ENCODE results near the gene ATXN7L3.
"Not testable (repeated sequence)": the region's sequence is repeated elsewhere in the genome, so short reads cannot be mapped to it uniquely, and the experiment has no call there.

ATXN7L3 gene

DNA sequence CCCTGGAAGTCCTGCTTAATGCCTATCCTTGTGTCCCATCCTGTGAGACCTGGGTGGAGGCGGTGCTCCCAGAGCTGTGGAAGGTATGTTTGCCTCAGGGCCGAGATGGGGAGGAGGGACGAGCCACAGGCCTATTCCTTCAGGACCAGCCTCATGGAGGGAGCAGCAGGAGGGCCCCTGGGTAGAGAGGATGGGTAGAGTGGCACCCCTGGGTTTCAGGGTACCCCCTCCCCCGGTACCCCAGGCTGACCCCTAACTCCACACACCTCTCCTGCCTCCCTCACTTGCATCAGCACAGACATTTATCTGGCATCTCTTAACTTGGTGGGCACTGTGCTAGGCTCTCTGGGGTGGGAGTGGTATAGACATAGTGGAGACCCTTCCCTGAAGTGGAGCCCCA lies 22.0 kb downstream of the ATXN7L3 start:
- Mint-ChIP-seq H3K4me1 (ENCODE audit: low read depth) (peaks cover 3% of the 10 kb centered on the region), H3K4me3 (no peak overlapping the region), H3K9me3 (no peaks in the 10 kb centered on the region), H3K36me3 (ENCODE audit: low read depth) (peaks cover 32% of the 10 kb centered on the region), H3K27me3 (no peaks in the 10 kb centered on the region), H3K27ac (no peak overlapping the region)

DNA sequence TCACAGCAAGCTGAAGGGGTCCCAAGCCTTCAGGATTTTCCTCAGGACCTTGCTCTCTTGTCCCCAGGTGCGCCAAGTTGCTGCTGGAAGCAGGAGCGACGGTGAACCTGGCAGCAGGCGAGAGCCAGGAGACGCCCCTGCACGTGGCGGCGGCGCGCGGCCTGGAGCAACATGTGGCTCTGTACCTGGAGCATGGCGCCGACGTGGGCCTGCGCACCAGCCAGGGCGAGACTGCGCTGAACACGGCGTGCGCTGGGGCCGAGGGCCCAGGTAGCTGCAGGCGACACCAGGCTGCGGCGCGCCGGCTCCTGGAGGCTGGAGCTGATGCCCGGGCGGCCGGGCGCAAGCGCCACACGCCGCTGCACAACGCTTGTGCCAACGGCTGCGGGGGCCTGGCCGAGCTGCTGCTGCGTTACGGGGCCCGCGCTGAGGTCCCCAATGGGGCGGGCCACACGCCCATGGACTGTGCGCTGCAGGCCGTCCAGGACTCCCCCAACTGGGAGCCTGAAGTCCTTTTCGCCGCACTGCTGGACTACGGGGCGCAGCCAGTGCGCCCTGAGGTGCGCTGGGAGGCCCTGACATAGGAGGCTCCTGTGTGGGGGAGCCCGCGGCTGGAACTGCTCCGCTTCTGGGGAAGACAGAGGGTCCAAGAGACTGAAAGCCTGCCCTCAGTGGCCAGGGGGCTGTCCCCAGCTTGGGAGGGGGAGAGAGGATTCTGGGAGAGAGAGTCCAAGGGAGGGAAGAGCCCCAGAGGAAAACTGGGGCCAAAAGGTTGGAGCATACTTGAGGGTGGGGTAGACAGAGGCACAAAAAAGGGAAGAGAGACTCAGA lies 22.8 kb downstream of the ATXN7L3 start:
- no peaks in the 10 kb centered on the region for H3K9me3 Mint-ChIP-seq
- H3K36me3 Mint-ChIP-seq (ENCODE audit: low read depth), result peaks cover 24% of the 10 kb centered on the region
- H3K4me3 Mint-ChIP-seq, result no peak overlapping the region
- peaks cover 3% of the 10 kb centered on the region for H3K4me1 Mint-ChIP-seq (ENCODE audit: low read depth)
- H3K27me3 Mint-ChIP-seq, result no peaks in the 10 kb centered on the region
- no peak overlapping the region for H3K27ac Mint-ChIP-seq

DNA sequence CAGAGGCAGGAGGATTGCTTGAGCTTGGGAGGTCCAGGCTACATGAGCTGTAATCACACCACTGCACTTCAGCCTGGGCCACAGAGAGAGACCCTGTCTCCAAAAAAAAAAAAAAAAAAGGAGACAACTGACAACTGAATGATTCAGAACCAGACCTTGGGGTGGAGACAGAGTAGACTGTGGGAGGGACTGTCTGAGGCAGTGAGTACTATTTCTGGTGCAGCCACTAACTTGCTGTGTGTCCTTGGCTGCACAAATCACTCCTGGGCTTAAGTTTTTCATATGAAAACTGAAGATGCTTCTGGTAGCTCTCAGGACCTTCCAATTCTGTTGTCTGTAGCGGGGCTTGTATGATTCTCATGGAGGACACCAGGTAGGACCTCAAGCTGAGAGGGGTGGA lies 23.4 kb downstream of the ATXN7L3 start:
- Mint-ChIP-seq H3K9me3 (no peaks in the 10 kb centered on the region), H3K36me3 (ENCODE audit: low read depth) (peaks cover 19% of the 10 kb centered on the region), H3K4me3 (no peak overlapping the region), H3K27ac (no peak overlapping the region), H3K27me3 (no peaks in the 10 kb centered on the region), H3K4me1 (ENCODE audit: low read depth) (no peaks in the 10 kb centered on the region)

DNA sequence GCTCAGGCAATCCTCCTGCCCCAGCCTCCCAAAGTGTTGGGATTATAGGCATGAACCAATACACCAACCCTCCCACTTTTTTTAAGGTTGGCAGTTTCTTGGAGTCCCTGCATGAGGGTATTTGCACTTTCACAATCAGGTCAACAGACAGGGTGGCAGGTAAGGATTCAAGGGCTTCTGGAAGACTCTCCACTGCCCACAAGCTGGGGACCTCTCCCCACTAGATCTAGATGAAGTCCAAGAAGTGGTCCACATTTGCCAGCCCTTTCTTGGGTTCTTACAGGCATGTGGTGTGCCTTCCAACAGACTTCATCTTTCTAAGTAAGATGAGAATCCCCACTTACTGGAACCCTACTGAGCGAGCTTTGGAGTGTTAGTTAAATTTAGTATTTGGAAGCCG lies 25.3 kb downstream of the ATXN7L3 start:
- Mint-ChIP-seq H3K27ac (no peak overlapping the region), H3K27me3 (no peaks in the 10 kb centered on the region), H3K9me3 (no peaks in the 10 kb centered on the region), H3K36me3 (ENCODE audit: low read depth) (peaks cover 19% of the 10 kb centered on the region), H3K4me3 (no peak overlapping the region), H3K4me1 (ENCODE audit: low read depth) (no peaks in the 10 kb centered on the region)

DNA sequence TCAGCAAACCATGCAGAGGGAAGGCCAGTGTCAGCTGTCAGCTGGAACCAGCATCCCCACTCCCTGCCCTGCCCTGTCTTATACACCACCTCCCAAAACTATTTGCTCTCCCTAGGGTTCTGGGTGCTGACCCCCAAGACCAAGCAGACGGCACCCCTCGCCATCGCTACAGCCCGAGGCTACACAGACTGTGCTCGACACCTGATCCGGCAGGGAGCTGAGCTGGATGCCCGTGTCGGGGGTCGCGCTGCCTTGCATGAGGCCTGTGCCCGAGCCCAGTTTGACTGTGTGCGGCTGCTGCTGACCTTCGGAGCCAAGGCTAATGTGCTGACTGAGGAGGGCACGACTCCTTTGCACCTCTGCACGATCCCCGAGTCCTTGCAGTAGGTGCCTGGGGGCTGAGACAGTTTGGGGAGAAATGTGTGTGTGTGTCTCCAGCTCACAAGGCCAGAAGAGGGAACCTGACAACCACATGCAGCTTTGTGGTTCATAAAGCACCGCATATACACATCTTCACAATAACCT lies 27.7 kb downstream of the ATXN7L3 start:
- H3K9me3 Mint-ChIP-seq, result no peaks in the 10 kb centered on the region
- peaks cover 8% of the 10 kb centered on the region for H3K4me1 Mint-ChIP-seq (ENCODE audit: low read depth)
- H3K36me3 Mint-ChIP-seq (ENCODE audit: low read depth), result peaks cover 9% of the 10 kb centered on the region
- no peaks in the 10 kb centered on the region for H3K27me3 Mint-ChIP-seq
- H3K27ac Mint-ChIP-seq, result no peak overlapping the region
- no peak overlapping the region for H3K4me3 Mint-ChIP-seq

DNA sequence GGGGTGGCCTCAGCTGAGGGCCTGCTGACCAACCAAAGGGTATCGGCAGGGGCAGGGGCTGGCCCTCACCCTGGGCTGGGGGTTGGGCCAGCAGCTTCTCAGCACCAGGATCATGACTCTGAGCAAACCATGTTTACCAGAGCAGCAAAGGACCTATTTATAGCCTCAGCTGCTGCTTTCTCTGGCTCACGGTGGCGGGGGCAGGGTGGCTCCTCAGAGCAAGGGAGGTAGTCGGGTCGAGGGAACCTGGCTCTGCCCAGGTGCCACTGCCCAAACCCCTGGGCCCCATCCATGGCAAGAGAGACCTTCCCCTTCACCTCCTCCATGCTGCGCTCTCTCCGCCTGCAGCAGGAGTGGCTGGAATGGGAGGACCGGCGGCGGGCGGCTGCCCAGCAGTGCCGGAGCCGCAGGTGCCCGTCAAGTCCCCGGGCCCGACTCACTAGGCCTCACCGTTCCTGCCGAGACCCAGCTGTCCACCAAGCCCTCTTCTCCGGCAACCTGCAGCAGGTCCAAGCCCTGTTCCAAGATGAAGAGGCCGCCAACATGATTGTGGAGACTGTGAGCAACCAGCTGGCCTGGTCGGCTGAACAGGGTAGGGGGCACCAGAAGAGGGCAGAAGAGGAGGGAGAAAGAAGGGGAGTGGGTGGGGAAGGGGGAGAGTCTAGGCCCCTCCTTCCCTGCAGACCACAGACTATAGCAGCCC lies 29.0 kb downstream of the ATXN7L3 start, which contains the start of gene ASB16:
Gene ASB16 (plus strand): TSS at position 206 of the 703 bp plus-strand sequence. CDS start 86 bp downstream, at position 292.
- H3K27ac Mint-ChIP-seq, result no peak within 1 kb of the TSS
- H3K4me3 Mint-ChIP-seq, result no peak within 1 kb of the TSS
- H3K27me3 Mint-ChIP-seq, result no peaks in the 10 kb centered on the region
- H3K4me1 Mint-ChIP-seq (ENCODE audit: low read depth), result peaks cover 8% of the 10 kb centered on the region
- H3K36me3 Mint-ChIP-seq (ENCODE audit: low read depth), result peaks cover 3% of the 10 kb centered on the region
- no peaks in the 10 kb centered on the region for H3K9me3 Mint-ChIP-seq

DNA sequence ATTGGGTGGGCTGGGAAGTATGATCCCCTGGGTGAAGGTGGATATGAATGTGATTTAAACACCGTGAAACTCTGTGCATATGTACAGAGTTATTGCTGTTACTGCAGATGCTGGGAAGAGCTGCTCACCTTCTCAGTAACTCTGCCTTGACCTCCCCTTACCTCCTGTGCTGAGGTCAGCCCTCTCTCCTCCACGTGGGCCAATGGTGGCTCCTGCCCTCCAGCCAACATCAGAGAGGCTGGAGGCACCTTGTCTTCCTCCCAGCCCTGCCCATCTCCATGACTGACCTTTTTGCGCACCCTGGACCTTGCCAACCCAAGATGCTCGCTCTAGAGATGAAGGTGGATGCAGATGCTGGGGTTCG lies 29.6 kb downstream of the ATXN7L3 start:
- no peaks in the 10 kb centered on the region for H3K27me3 Mint-ChIP-seq
- peaks cover 8% of the 10 kb centered on the region for H3K4me1 Mint-ChIP-seq (ENCODE audit: low read depth)
- H3K4me3 Mint-ChIP-seq, result no peak overlapping the region
- H3K36me3 Mint-ChIP-seq (ENCODE audit: low read depth), result no peaks in the 10 kb centered on the region
- H3K9me3 Mint-ChIP-seq, result no peaks in the 10 kb centered on the region
- no peak overlapping the region for H3K27ac Mint-ChIP-seq

DNA sequence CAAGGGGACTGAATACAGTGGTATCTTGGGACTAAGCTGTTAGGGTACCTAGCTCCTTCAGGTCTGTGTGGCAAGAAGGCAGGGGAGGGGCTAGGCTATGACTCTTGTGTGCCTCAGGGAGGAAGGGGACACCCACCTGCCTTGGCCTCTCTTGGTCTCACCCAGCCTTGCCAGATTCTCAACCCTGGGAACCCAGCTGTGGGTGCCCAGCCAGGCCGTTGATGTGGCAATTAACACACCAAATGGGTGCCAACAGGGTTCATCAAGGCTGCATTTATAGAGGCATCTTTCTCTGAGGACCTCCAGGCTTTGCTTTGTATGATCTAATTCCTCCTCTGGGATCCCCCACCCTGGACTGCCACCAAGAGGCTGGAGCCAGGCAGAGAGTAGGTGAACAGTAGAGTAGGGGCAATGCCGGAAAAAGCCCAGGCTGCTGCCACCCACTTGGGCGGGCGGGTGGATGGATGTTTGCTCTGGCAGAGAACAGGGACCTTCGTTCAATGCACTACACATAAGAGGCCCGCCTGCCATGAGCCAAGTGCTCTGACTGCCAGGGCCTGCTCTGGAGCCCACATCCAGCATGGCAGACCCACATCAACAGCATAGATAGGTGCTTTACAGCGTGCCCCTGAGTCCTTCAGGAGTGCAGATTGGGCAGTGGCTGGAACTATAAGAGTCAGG lies 32.4 kb downstream of the ATXN7L3 start:
- Mint-ChIP-seq H3K36me3 (ENCODE audit: low read depth) (no peaks in the 10 kb centered on the region), H3K27me3 (no peaks in the 10 kb centered on the region)

DNA sequence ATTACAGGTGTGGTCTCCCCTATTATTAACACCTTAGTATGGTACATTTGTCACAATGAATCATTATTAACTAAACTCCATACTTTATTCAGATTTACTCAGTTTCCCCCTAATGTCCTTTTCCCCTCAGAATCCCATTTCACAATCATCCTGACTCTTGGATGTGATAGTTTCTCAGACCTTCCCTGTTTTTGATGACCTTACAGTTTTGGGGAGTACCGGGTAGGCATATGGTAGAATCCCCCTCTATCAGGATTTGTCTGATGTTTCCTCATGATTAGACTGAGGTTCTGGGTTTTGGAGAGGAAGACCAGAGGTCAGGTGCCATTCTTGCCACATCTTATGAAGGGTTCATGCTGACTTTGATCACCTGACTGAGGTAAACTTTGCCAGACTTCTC lies 35.2 kb downstream of the ATXN7L3 start:
- H3K9me3 Mint-ChIP-seq, result no peaks in the 10 kb centered on the region

More for the DNA sequence above, 32.4 kb downstream of the ATXN7L3 start:
- H3K4me1 Mint-ChIP-seq (ENCODE audit: low read depth), result peaks cover 8% of the 10 kb centered on the region
- H3K4me3 Mint-ChIP-seq, result no peak overlapping the region
- no peaks in the 10 kb centered on the region for H3K9me3 Mint-ChIP-seq
- H3K27ac Mint-ChIP-seq, result no peak overlapping the region

DNA sequence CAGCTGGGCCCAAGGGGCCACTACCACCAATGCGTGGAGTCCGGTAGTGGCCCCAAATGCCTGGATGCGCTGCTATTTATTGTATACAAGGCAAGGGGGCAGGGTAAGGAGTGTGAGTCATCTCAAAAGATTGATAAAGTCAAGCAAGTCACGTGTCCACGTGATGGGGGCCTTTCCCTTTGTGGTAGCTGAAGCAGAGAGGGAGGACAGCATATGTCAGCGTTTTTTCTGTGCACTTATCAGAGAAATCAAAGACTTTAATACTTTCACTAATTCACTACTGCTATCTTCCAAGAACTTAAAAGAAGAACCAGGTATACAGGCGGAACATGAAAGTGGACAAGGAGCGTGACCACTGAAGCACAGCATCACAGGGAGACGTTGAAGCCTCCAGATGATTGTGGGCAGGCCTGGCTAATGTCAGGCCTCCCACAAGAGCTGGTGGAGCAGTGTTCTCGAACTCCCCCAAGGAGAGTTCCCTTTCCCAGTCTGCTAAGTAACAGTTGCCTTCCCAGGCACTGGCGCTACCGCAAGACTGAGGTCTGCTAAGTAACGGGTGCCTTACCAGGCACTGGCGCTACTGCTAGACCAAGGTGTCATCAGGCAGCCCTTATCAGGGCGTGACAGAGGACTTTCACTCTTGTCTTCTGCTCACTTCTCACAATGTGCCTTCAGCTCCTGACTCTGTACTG lies 40.0 kb downstream of the ATXN7L3 start:
- H3K9me3 Mint-ChIP-seq, result no peaks in the 10 kb centered on the region
- H3K4me1 Mint-ChIP-seq (ENCODE audit: low read depth), result peaks cover 6% of the 10 kb centered on the region
- no peak overlapping the region for H3K27ac Mint-ChIP-seq
- H3K36me3 Mint-ChIP-seq (ENCODE audit: low read depth), result peaks cover 29% of the 10 kb centered on the region
- no peak overlapping the region for H3K4me3 Mint-ChIP-seq
- no peaks in the 10 kb centered on the region for H3K27me3 Mint-ChIP-seq

More for the DNA sequence above, 35.2 kb downstream of the ATXN7L3 start:
- no peak overlapping the region for H3K4me3 Mint-ChIP-seq
- H3K36me3 Mint-ChIP-seq (ENCODE audit: low read depth), result peaks cover 11% of the 10 kb centered on the region
- H3K4me1 Mint-ChIP-seq (ENCODE audit: low read depth), result peaks cover 11% of the 10 kb centered on the region
- no peaks in the 10 kb centered on the region for H3K27me3 Mint-ChIP-seq
- H3K27ac Mint-ChIP-seq, result no peak overlapping the region

DNA sequence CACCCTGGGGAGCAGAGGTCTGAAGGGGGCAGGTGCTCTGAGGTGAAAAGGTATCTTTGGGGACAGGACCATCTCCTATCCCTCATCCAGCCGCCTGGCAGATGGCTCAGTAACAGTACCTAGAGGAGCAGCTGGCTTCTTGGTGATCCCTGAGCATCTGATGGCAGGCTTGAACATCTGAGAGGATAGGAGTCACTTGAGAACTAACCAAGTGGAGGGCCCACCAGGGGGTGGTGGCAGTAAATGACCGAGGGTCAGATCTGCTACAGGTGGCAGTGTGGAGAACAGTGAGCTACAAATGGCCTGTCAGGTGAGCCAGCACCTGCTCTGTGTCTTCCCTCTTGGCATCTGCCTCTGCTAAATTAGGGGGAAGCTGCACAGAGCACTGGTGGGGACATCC lies 44.2 kb downstream of the ATXN7L3 start:
- Mint-ChIP-seq H3K4me3 (no peak overlapping the region), H3K27ac (no peak overlapping the region), H3K27me3 (no peaks in the 10 kb centered on the region), H3K9me3 (no peaks in the 10 kb centered on the region), H3K4me1 (ENCODE audit: low read depth) (peaks cover 6% of the 10 kb centered on the region), H3K36me3 (ENCODE audit: low read depth) (peaks cover 35% of the 10 kb centered on the region)

DNA sequence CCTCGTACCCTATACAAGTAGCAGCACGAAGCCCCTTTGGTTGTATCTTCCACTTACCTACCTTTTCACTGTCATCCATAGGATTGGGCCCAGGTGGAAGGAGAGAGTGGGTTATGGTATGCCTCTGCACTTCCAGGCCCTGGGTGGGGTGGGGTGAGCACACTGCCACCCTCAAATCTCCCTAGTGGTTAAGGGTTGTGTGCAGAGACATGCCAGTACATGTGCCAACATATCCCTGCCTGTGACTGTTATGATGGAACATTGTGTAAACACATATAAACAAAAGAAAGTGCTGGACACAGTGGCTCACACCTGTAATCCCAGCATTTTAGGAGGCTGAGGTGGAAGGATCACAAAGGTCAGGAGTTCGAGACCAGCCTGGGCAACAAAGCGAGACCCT lies 46.8 kb downstream of the ATXN7L3 start:
- Mint-ChIP-seq H3K4me1 (ENCODE audit: low read depth) (no peaks in the 10 kb centered on the region), H3K9me3 (no peaks in the 10 kb centered on the region), H3K4me3 (no peak overlapping the region), H3K27me3 (no peaks in the 10 kb centered on the region), H3K27ac (no peak overlapping the region), H3K36me3 (ENCODE audit: low read depth) (peaks cover 38% of the 10 kb centered on the region)

DNA sequence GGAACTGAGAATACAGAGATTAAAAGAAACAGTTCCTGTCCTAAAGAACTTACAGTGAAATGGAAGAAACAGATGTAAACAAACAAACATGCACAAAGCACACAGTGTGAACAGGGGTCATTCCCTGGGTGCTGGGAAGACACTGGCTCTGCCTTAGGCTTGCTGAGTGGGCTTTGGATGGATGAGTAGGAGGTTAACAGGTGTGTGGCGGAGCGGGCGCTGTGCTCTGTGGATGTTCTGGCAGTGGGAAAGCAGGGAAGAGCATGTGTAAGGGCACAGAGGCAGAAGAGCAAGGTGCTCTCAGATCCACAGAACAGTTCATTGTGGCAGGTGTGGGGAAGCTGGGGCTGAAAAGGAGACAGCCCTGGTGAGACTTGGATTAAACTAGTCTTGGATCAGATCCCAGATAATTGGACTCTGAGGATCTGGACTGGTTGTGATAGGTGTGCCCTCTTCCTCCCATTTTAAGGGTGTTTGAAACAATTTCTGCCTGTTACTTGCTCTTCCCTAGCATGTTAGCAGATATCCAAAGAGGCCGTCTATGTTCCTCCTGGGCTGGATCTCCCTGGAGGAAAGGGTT lies 49.8 kb downstream of the ATXN7L3 start:
- Mint-ChIP-seq H3K9me3 (no peaks in the 10 kb centered on the region), H3K4me3 (no peak overlapping the region), H3K27me3 (no peaks in the 10 kb centered on the region), H3K36me3 (ENCODE audit: low read depth) (peaks cover 44% of the 10 kb centered on the region), H3K4me1 (ENCODE audit: low read depth) (no peaks in the 10 kb centered on the region), H3K27ac (no peak overlapping the region)

DNA sequence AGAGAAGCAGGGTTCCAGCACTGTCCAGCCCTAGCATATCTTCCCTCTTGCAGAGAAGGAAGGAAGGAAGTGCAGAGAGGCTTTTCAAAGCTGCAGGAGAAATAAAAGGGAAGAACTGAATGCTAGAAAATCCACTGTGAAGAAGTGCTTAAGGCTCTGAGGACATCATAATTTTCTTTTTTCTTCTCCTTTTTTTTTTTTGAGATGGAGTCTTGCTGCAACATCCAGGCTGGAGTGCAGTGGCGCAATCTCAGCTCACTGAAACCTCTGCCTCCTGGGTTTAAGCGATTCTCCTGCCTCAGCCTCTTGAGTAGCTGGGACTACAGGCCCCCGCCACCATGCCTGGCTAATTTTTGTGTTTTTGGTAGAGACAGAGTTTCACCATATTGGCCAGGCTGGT lies 50.6 kb downstream of the ATXN7L3 start:
- H3K36me3 Mint-ChIP-seq (ENCODE audit: low read depth), result peaks cover 38% of the 10 kb centered on the region
- H3K27ac Mint-ChIP-seq; H3K27me3 Mint-ChIP-seq; H3K4me3 Mint-ChIP-seq; H3K9me3 Mint-ChIP-seq; H3K4me1 Mint-ChIP-seq (ENCODE audit: low read depth): not testable (repeated sequence)
